H9 (cell line): Measurements from ENCODE around the gene SPATA3. TPM values are rescaled to one million over a fixed set of nuclear protein-coding genes. Genes with fewer than 3 reads are reported as not detected.

Experiments
- DNase-seq: peaks from one replicate; pipeline ENCODE4 v3.0.0-alpha.2; 2017
- H2AFZ ChIP-seq: one replicate; pipeline ENCODE4 v1.6.1; 2013; ENCODE audit warnings: mild to moderate bottlenecking, low read length, control low read depth, moderate library complexity
- H2AK5ac ChIP-seq: 2 replicates; pipeline ENCODE4 v1.6.1; 2013; ENCODE audit warnings: low read length, control low read depth, mixed read lengths; ENCODE audit not compliant: insufficient read length
- H2BK120ac ChIP-seq: one replicate; pipeline ENCODE4 v1.6.1; 2013; ENCODE audit warnings: low read depth, mild to moderate bottlenecking, low read length, control low read depth, inconsistent platforms; ENCODE audit not compliant: poor library complexity, severe bottlenecking
- H2BK12ac ChIP-seq: 2 replicates; pipeline ENCODE4 v1.6.1; 2013; ENCODE audit warnings: low read length, control low read depth, mixed read lengths, low read depth; ENCODE audit not compliant: insufficient read length
- H2BK15ac ChIP-seq: 2 replicates; pipeline ENCODE4 v1.6.1; 2013; ENCODE audit warnings: low read depth, low read length, control low read depth
- H2BK20ac ChIP-seq: one replicate; pipeline ENCODE4 v1.6.1; 2013; ENCODE audit warnings: low read depth, mild to moderate bottlenecking, low read length, control low read depth, inconsistent platforms; ENCODE audit not compliant: poor library complexity, severe bottlenecking
- H2BK5ac ChIP-seq: 2 replicates; pipeline ENCODE4 v1.6.1; 2013; ENCODE audit warnings: low read length, control low read depth, mixed read lengths; ENCODE audit not compliant: insufficient read length
- H3K14ac ChIP-seq: 2 replicates; pipeline ENCODE4 v1.6.1; 2013; ENCODE audit warnings: low read length, control low read depth; ENCODE audit not compliant: insufficient read depth
- H3K18ac ChIP-seq: 2 replicates; pipeline ENCODE4 v1.6.1; 2013; ENCODE audit warnings: low read depth, mild to moderate bottlenecking, mixed read lengths, low read length, control low read depth; ENCODE audit not compliant: insufficient read length
- H3K23ac ChIP-seq: 2 replicates; pipeline ENCODE4 v1.6.1; 2013; ENCODE audit warnings: low read length, control low read depth, mixed read lengths, low read depth; ENCODE audit not compliant: insufficient read length
- H3K23me2 ChIP-seq: 2 replicates; pipeline ENCODE4 v1.6.1; 2013; ENCODE audit warnings: low read depth, mild to moderate bottlenecking, mixed read lengths, low read length, control low read depth; ENCODE audit not compliant: insufficient read length, poor library complexity, severe bottlenecking
- H3K27ac ChIP-seq: 2 replicates; pipeline ENCODE4 v1.5.1; 2013; ENCODE audit warnings: low read length, control low read depth, mixed read lengths, low read depth; ENCODE audit not compliant: insufficient read length
- H3K27me3 ChIP-seq: 2 replicates; pipeline ENCODE4 v1.6.1; 2013; ENCODE audit warnings: low read length, control low read depth, inconsistent platforms; ENCODE audit not compliant: insufficient read depth
- H3K4ac ChIP-seq: 2 replicates; pipeline ENCODE4 v1.6.1; 2013; ENCODE audit warnings: low read depth, mild to moderate bottlenecking, control low read depth, inconsistent platforms, low read length, moderate library complexity
- H3K4me1 ChIP-seq: 2 replicates; pipeline ENCODE4 v1.6.1; 2013; ENCODE audit warnings: low read length, control low read depth, inconsistent platforms; ENCODE audit not compliant: insufficient read depth
- H3K4me2 ChIP-seq: 2 replicates; pipeline ENCODE4 v1.6.1; 2013; ENCODE audit warnings: low read length, control low read depth, mixed read lengths; ENCODE audit not compliant: insufficient read length, insufficient read depth
- H3K56ac ChIP-seq: 2 replicates; pipeline ENCODE4 v1.6.1; 2013; ENCODE audit warnings: low read depth, mild to moderate bottlenecking, mixed read lengths, low read length, control low read depth; ENCODE audit not compliant: insufficient read length
- H3K79me1 ChIP-seq: 2 replicates; pipeline ENCODE4 v1.6.1; 2013; ENCODE audit warnings: low read depth, mild to moderate bottlenecking, moderate library complexity, low read length, control low read depth, inconsistent platforms; ENCODE audit not compliant: insufficient read depth, poor library complexity, severe bottlenecking
- H3K79me2 ChIP-seq: 2 replicates; pipeline ENCODE4 v1.6.1; 2013; ENCODE audit warnings: low read length, control low read depth, inconsistent platforms; ENCODE audit not compliant: insufficient read depth
- H3K9ac ChIP-seq: 2 replicates; pipeline ENCODE4 v1.6.1; 2013; ENCODE audit warnings: low read length, control low read depth, mixed read lengths; ENCODE audit not compliant: insufficient read length; ENCODE audit errors: extremely low read depth
- H3K9me3 ChIP-seq: one replicate; pipeline ENCODE4 v1.6.1; 2013; ENCODE audit warnings: low read depth, low read length, inconsistent platforms; ENCODE audit not compliant: control insufficient read depth
- H3T11ph ChIP-seq: one replicate; pipeline ENCODE4 v1.6.1; 2013; ENCODE audit warnings: mild to moderate bottlenecking, low read length, control low read depth, inconsistent platforms
- H4K20me1 ChIP-seq: one replicate; pipeline ENCODE4 v1.6.1; 2013; ENCODE audit not compliant: control insufficient read depth, insufficient read length, insufficient read depth
- H4K5ac ChIP-seq: 2 replicates; pipeline ENCODE4 v1.6.1; 2013; ENCODE audit warnings: low read depth, mild to moderate bottlenecking, mixed read lengths, low read length, control low read depth; ENCODE audit not compliant: insufficient read length
- H4K8ac ChIP-seq: replicated peaks from 2 replicates; pipeline ENCODE4 v1.6.1; 2013; ENCODE audit warnings: low read length, control low read depth, mixed read lengths, low read depth; ENCODE audit not compliant: insufficient read length
- H4K91ac ChIP-seq: 2 replicates; pipeline ENCODE4 v1.6.1; 2013; ENCODE audit warnings: low read depth, mild to moderate bottlenecking, moderate library complexity, mixed read lengths, low read length, control low read depth; ENCODE audit not compliant: insufficient read length
- H3K27ac Mint-ChIP-seq, 3 experiments: 2 replicates in 2 of 3; 3 replicates in 1 of 3; pipeline ENCODE4 v1.8.0; 2020 to 2021; ENCODE audit warnings: mixed read lengths in 3 of 3, mild to moderate bottlenecking in 1 of 3, moderate library complexity in 1 of 3
- H3K27me3 Mint-ChIP-seq: 2 replicates; pipeline ENCODE4 v1.8.0; 2021; ENCODE audit warnings: low read depth, mild to moderate bottlenecking, moderate library complexity, mixed read lengths
- H3K36me3 Mint-ChIP-seq, 3 experiments: 2 replicates in 2 of 3; 3 replicates in 1 of 3; pipeline ENCODE4 v1.8.0; 2020 to 2021; ENCODE audit warnings: low read depth in 3 of 3, mixed read lengths in 3 of 3; ENCODE audit not compliant: insufficient read depth in 1 of 3
- H3K4me1 Mint-ChIP-seq, 2 experiments: 2 replicates each; pipeline ENCODE4 v1.8.0; 2020; ENCODE audit warnings: mixed read lengths in 2 of 2
- H3K4me3 Mint-ChIP-seq, 2 experiments: 2 replicates in 1 of 2; 3 replicates in 1 of 2; pipeline ENCODE4 v1.8.0; 2020 to 2021; ENCODE audit warnings: mild to moderate bottlenecking in 2 of 2, mixed read lengths in 2 of 2, moderate library complexity in 1 of 2
- H3K9me3 Mint-ChIP-seq, 2 experiments: 2 replicates in 1 of 2; 3 replicates in 1 of 2; pipeline ENCODE4 v1.8.0; 2020; ENCODE audit warnings: mild to moderate bottlenecking in 2 of 2, mixed read lengths in 2 of 2, moderate library complexity in 1 of 2
- CTCF ChIP-seq: fragments of 200-600 bp; sonication (generic); conservative IDR thresholded peaks from 3 replicates; pipeline ENCODE4 v1.8.0; 2021; ENCODE audit warnings: antibody characterized with exemption, mild to moderate bottlenecking
- WGBS: extraction: QIAGEN DNeasy Blood & Tissue Kit; methylation state at CpG from one replicate; pipeline ENCODE4 v1.1.7; 2013; ENCODE audit warnings: missing lambda C conversion rate, low lambda C conversion rate, mixed read lengths; ENCODE audit not compliant: insufficient read length; ENCODE audit errors: extremely low coverage; 5-methylcytosine and 5-hydroxymethylcytosine counted together
- total RNA-seq: library from RNA; stranded (reverse); gene quantifications from 2 replicates; pipeline ENCODE4 v1.2.1, GENCODE V29; 2021

The SPATA3 gene
- total RNA-seq, 1 experiment from 2014 or later = not detected

- no peak overlapping the region for H3K14ac ChIP-seq
- H2BK120ac ChIP-seq = no peak overlapping the region
- Mint-ChIP-seq H3K4me1 (peaks cover 23 to 30% of the 10 kb centered on the region in 2 experiments), H3K4me3 (no peak overlapping the region), H3K36me3 (peaks cover 0 to 4% (median 0%) of the 10 kb centered on the region in 3 experiments; a peak in 1 of 7 replicates), H3K27ac (no peak overlapping the region), H3K27me3 (peaks cover 28% of the 10 kb centered on the region), H3K9me3 (no peaks in the 10 kb centered on the region; a peak in 2 of 5 replicates)
- H3K79me1 ChIP-seq = no peaks in the 10 kb centered on the region
- H2BK15ac ChIP-seq = no peak overlapping the region
- no peaks in the 10 kb centered on the region; the same call in 1 of the 2 replicates for H3K27me3 ChIP-seq
- no peak overlapping the region for H3K56ac ChIP-seq
- H4K5ac ChIP-seq = no peak overlapping the region
- H3K4ac ChIP-seq = no peak overlapping the region
- H3K18ac ChIP-seq = no peak overlapping the region
- no peak overlapping the region for H3T11ph ChIP-seq
- H3K9ac ChIP-seq = no peak overlapping the region
- H2BK5ac ChIP-seq = no peak overlapping the region
- TF ChIP-seq CTCF = 0 out of 3 replicates have a peak, but pooled peaks have one; percentile 16
- H4K91ac ChIP-seq = no peak overlapping the region
- DNase-seq = no peak
- H2BK12ac ChIP-seq = no peak overlapping the region
- no peak overlapping the region for H4K8ac ChIP-seq
- no peaks in the 10 kb centered on the region for H3K79me2 ChIP-seq
- WGBS = no CpG with 5 or more reads among the region's 4 CpGs
- H3K9me3 ChIP-seq = no peaks in the 10 kb centered on the region
- no peak overlapping the region for H2BK20ac ChIP-seq
- H3K4me2 ChIP-seq = no peak overlapping the region
- H3K23me2 ChIP-seq = no peaks in the 10 kb centered on the region
- no peak overlapping the region for H3K27ac ChIP-seq
- H2AK5ac ChIP-seq = no peak overlapping the region
- no peaks in the 10 kb centered on the region for H4K20me1 ChIP-seq
- H2AFZ ChIP-seq = no peak overlapping the region
- H3K23ac ChIP-seq = no peak overlapping the region
- no peaks in the 10 kb centered on the region for H3K4me1 ChIP-seq
Observed at GRCh38 chr2:231017231-231017598, 21.3 kb downstream of the SPATA3 start.
